ENCODE data around the gene FGG.

FGG gene

DNA sequence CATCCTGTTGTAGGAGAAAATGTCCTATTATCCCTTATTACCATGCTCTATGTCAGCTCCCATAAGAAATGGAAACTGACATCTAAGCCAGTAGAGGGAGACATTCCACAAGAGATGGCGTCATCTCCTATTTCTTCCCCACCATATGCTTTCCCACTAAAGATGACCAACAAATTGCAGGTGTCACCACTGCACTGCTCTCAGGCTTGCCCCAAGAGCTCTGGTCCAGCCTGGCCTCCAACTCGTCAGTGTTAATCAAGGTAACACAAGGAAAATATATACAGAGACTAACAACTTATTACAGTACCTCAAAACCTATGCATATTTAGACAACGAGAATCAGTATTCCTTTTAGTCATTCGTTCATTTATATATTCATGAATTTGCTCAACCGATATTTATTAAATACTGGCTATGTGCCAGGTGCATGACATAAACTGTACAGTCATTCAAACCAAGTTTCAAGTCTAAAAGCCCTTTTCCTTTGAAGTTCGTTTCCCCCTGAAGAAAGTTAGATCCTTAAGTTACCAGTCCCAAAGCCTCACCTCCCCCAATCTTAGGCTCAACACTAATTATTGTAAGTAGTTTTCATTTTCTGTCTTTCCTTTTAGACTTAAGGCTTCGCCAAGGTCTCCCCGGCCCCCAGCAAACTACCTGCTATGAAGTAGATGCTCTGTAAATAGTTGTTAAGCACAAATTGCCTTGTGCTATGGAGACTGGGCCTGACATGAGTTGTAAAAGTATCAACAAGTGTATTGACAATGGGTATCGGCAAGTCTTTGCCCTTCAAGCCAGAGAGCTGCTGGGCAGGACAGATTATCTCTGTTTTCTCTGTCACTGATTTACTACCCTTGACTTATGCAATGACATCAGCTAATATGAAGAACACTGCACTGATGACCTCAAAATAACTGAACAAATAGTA lies 52.7 kb downstream of the FGG start:
- no peak overlapping the region for H3K4me3 ChIP-seq (ENCODE audit: low read depth, low read length)

DNA sequence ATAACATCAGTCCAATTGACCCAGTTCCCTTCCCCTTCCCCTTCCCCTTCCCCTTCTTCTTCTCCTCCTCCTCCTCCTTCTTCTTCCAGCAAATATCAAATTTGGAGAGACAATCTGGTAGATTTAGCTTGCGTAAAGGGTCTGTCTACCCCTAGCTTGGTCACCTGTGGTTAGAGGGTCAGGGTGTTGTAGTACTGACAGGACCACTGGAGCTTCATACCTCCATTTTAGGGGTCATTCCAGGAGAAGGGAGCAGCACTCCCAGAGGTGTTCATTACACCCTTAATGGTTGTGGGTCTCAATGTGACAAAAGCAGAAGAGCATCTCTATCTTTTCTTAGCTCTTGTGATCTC lies 53.3 kb downstream of the FGG start:
- no peak overlapping the region for H3K4me3 ChIP-seq (ENCODE audit: low read depth, low read length)
